C1 segment of cervical spinal cord (tissue), 14 donors: Measurements from ENCODE around the gene HOXD3.

Experiments
- DNase-seq, 14 donors: peaks; one replicate each; lab custom pipeline; 2025; lab: John Stamatoyannopoulos, UW

Gene HOXD3

GRCh38 chr2:176206136-176206535, 49.0 kb downstream of the HOXD3 start:
- no peak for DNase-seq

GRCh38 chr2:176206682-176207081, 49.6 kb downstream of the HOXD3 start:
- DNase-seq = no peak

GRCh38 chr2:176211110-176211509, 54.0 kb downstream of the HOXD3 start:
- DNase-seq = no peak

- no peak for DNase-seq
Measured at GRCh38 chr2:176212276-176212675, 55.2 kb downstream of the HOXD3 start.

- no peak for DNase-seq
Measured at GRCh38 chr2:176213406-176213805, 56.3 kb downstream of the HOXD3 start.
